GM10266 (cell line): ENCODE measurements around the gene MED13L.
"Not testable (repeated sequence)": the region's sequence is repeated elsewhere in the genome, so short reads cannot be mapped to it uniquely, and the experiment has no call there.

Experiments used
- DNase-seq: peaks from one replicate; pipeline ENCODE4 v3.0.0; 2012; ENCODE audit errors: extremely low spot score
- CTCF ChIP-seq: IDR thresholded peaks from 2 replicates; pipeline ENCODE4 v1.5.1; 2012; ENCODE audit warnings: mild to moderate bottlenecking, low read depth; ENCODE audit not compliant: control insufficient read depth, insufficient read depth; ENCODE audit errors: missing control alignments

MED13L gene

GRCh38 chr12:115979851-115980250 lies 297.6 kb downstream of the MED13L start:
- DNase-seq = no peak
- no peak for TF ChIP-seq CTCF

- no peak for DNase-seq
- TF ChIP-seq CTCF = no peak
Observed at GRCh38 chr12:115979351-115979750, 298.1 kb downstream of the MED13L start.

- DNase-seq = not testable (repeated sequence)
Observed at GRCh38 chr12:115976829-115977228, 300.7 kb downstream of the MED13L start.

GRCh38 chr12:115975411-115975810 lies 302.1 kb downstream of the MED13L start:
- no peak for TF ChIP-seq CTCF
- no peak for DNase-seq

GRCh38 chr12:115973968-115974724 lies 303.3 kb downstream of the MED13L start:
- TF ChIP-seq CTCF = no peak
- DNase-seq = no peak

- DNase-seq = no peak
- TF ChIP-seq CTCF = no peak
Observed at GRCh38 chr12:115973066-115973465, 304.4 kb downstream of the MED13L start.

- DNase-seq = no peak
- TF ChIP-seq CTCF = no peak
Observed at GRCh38 chr12:115972241-115972640, 305.3 kb downstream of the MED13L start.

GRCh38 chr12:115968211-115968610 lies 309.3 kb downstream of the MED13L start:
- TF ChIP-seq CTCF = no peak
- DNase-seq = no peak
